Measurements from ENCODE around the gene CASP8AP2.
"Not testable (repeated sequence)": the region's sequence is repeated elsewhere in the genome, so short reads cannot be mapped to it uniquely, and the experiment has no call there.

Gene CASP8AP2

GRCh38 chr6:89887452-89888137 is 57.9 kb downstream of the CASP8AP2 start:
- no peak for DNase-seq (ENCODE audit: low read depth in 2 of 2)

- DNase-seq (ENCODE audit: low read depth in 2 of 2), result no peak
These were observed 58.4 kb downstream of the CASP8AP2 start for GRCh38 chr6:89888138-89888514.

- DNase-seq (ENCODE audit: low read depth in 2 of 2), result no peak
These were observed 59.2 kb downstream of the CASP8AP2 start for GRCh38 chr6:89888871-89889270.

GRCh38 chr6:89890845-89891528 is 61.3 kb downstream of the CASP8AP2 start:
- DNase-seq (ENCODE audit: low read depth in 2 of 2), result not testable (repeated sequence)

GRCh38 chr6:89892577-89892976 is 62.9 kb downstream of the CASP8AP2 start:
- DNase-seq (ENCODE audit: low read depth in 2 of 2), result not testable (repeated sequence)

GRCh38 chr6:89894169-89894568 is 64.5 kb downstream of the CASP8AP2 start, which contains the start of gene GJA10:
GJA10 (plus strand) TSS chr6:89894469; CDS start chr6:89894469, 0 bp downstream.
- no peak for DNase-seq (ENCODE audit: low read depth in 2 of 2)

- peak; percentile 14 to 19 for DNase-seq (ENCODE audit: low read depth in 2 of 2)
These were observed 65.7 kb downstream of the CASP8AP2 start for GRCh38 chr6:89895276-89895874.

GRCh38 chr6:89910001-89910901 is 80.6 kb downstream of the CASP8AP2 start:
- DNase-seq (ENCODE audit: low read depth in 2 of 2), result not testable (repeated sequence)

- DNase-seq (ENCODE audit: low read depth in 2 of 2), result no peak
These were observed 81.2 kb downstream of the CASP8AP2 start for GRCh38 chr6:89910902-89911240.

GRCh38 chr6:89916136-89916920 is 86.6 kb downstream of the CASP8AP2 start:
- DNase-seq (ENCODE audit: low read depth in 2 of 2), result no peak

- DNase-seq (ENCODE audit: low read depth in 2 of 2), result no peak
These were observed 87.5 kb downstream of the CASP8AP2 start for GRCh38 chr6:89917216-89917615.

GRCh38 chr6:89917801-89918366 is 88.2 kb downstream of the CASP8AP2 start:
- DNase-seq (ENCODE audit: low read depth in 2 of 2), result no peak
